ENCODE measurements around the gene NCAPD3.

NCAPD3 gene

GRCh38 chr11:134252346-134253187 lies 28.8 kb upstream of the NCAPD3 start:
- DNase-seq (ENCODE audit: low spot score), result no peak

- DNase-seq (ENCODE audit: low spot score), result no peak
Observed at GRCh38 chr11:134250675-134251074, 26.9 kb upstream of the NCAPD3 start.

GRCh38 chr11:134250246-134250645 lies 26.5 kb upstream of the NCAPD3 start:
- DNase-seq (ENCODE audit: low spot score), result no peak

GRCh38 chr11:134248910-134249480 lies 25.2 kb upstream of the NCAPD3 start:
- DNase-seq (ENCODE audit: low spot score), result no peak

GRCh38 chr11:134246678-134247077 lies 22.9 kb upstream of the NCAPD3 start:
- DNase-seq (ENCODE audit: low spot score), result no peak

GRCh38 chr11:134246100-134246499 lies 22.3 kb upstream of the NCAPD3 start:
- DNase-seq (ENCODE audit: low spot score), result no peak

- DNase-seq (ENCODE audit: low spot score), result no peak
Observed at GRCh38 chr11:134245434-134245833, 21.7 kb upstream of the NCAPD3 start.

- peak; percentile 31 for DNase-seq (ENCODE audit: low spot score)
Observed at GRCh38 chr11:134244593-134244992, 20.8 kb upstream of the NCAPD3 start.

- no peak for DNase-seq (ENCODE audit: low spot score)
Observed at GRCh38 chr11:134243913-134244312, 20.1 kb upstream of the NCAPD3 start.

GRCh38 chr11:134242376-134242775 lies 18.6 kb upstream of the NCAPD3 start:
- DNase-seq (ENCODE audit: low spot score), result no peak

- DNase-seq (ENCODE audit: low spot score), result no peak
Observed at GRCh38 chr11:134240592-134240991, 16.8 kb upstream of the NCAPD3 start.

GRCh38 chr11:134238956-134239355 lies 15.2 kb upstream of the NCAPD3 start:
- DNase-seq (ENCODE audit: low spot score), result no peak

GRCh38 chr11:134237557-134237922 lies 13.8 kb upstream of the NCAPD3 start:
- no peak for DNase-seq (ENCODE audit: low spot score)

- DNase-seq (ENCODE audit: low spot score), result no peak
Observed at GRCh38 chr11:134236834-134237556, 13.2 kb upstream of the NCAPD3 start.

- DNase-seq (ENCODE audit: low spot score), result no peak
Observed at GRCh38 chr11:134235399-134235798, 11.6 kb upstream of the NCAPD3 start.

- no peak for DNase-seq (ENCODE audit: low spot score)
Observed at GRCh38 chr11:134233729-134234179, 10.0 kb upstream of the NCAPD3 start.

GRCh38 chr11:134231958-134232659 lies 8.3 kb upstream of the NCAPD3 start:
- no peak for DNase-seq (ENCODE audit: low spot score)

- no peak for DNase-seq (ENCODE audit: low spot score)
Observed at GRCh38 chr11:134230339-134230738, 6.6 kb upstream of the NCAPD3 start.

GRCh38 chr11:134229126-134229790 lies 5.5 kb upstream of the NCAPD3 start:
- no peak for DNase-seq (ENCODE audit: low spot score)

GRCh38 chr11:134228625-134229024 lies 4.9 kb upstream of the NCAPD3 start:
- DNase-seq (ENCODE audit: low spot score), result peak; percentile 50

- no peak for DNase-seq (ENCODE audit: low spot score)
Observed at GRCh38 chr11:134226806-134227325, 3.1 kb upstream of the NCAPD3 start.

Measured in kidney tubule cell (primary cell).